H1 (cell line): ENCODE results near the gene MGAT5. TPM values are rescaled to one million over a fixed set of nuclear protein-coding genes. Genes with fewer than 3 reads are reported as not detected.

Experiments
- ASH2L ChIP-seq: fragments of 200-600, 300-600 bp; sonication (generic); IDR thresholded peaks from one replicate; pipeline ENCODE4 v1.7.1; 2017; ENCODE audit warnings: low read length
- ATF2 ChIP-seq: IDR thresholded peaks from 2 replicates; pipeline ENCODE4 v1.6.1; 2012; ENCODE audit warnings: low read length, inconsistent platforms
- BACH1 ChIP-seq: IDR thresholded peaks from 2 replicates; pipeline ENCODE4 v1.6.1; 2012; ENCODE audit warnings: low read length, improper control_type of control experiment
- BRCA1 ChIP-seq: IDR thresholded peaks from 2 replicates; pipeline ENCODE4 v1.6.1; 2012; ENCODE audit warnings: low read depth, low read length, improper control_type of control experiment
- EZH2 ChIP-seq: fragments of 200-600 bp; sonication (generic); IDR thresholded peaks from 2 replicates; pipeline ENCODE4 v1.7.1; 2012; ENCODE audit warnings: low read depth, mild to moderate bottlenecking, moderate library complexity, low read length, inconsistent platforms; ENCODE audit not compliant: severe bottlenecking
- GTF2F1 ChIP-seq: IDR thresholded peaks from 2 replicates; pipeline ENCODE4 v1.6.1; 2012; ENCODE audit warnings: low read depth, low read length, improper control_type of control experiment, borderline replicate concordance
- KDM1A ChIP-seq: fragments of 200-600, 300-600 bp; sonication (generic); IDR thresholded peaks from 2 replicates; pipeline ENCODE4 v1.7.1; 2016; ENCODE audit warnings: mild to moderate bottlenecking, low read length, borderline replicate concordance
- POLR2A ChIP-seq, 2 experiments: IDR thresholded peaks; 1 replicate in 1 of 2; 2 replicates in 1 of 2; pipeline ENCODE4 v1.6.1; 2011; ENCODE audit warnings: low read depth in 2 of 2, low read length in 2 of 2, mild to moderate bottlenecking in 2 of 2; ENCODE audit errors: control extremely low read depth in 1 of 2
- SIN3A ChIP-seq, 2 experiments: IDR thresholded peaks in 1 of 2; conservative IDR thresholded peaks in 1 of 2; 2 replicates each; pipeline ENCODE4 v1.6.1; 2011 to 2012; ENCODE audit warnings: low read length in 2 of 2, improper control_type of control experiment in 1 of 2, low read depth in 1 of 2, mild to moderate bottlenecking in 1 of 2
- polyA plus RNA-seq, 7 experiments: library from polyadenylated mRNA; depleted of rRNA in 3 of 7; stranded (reverse) in 5 of 7; unstranded in 2 of 7; fragments of >200 nt in 5 of 7; fragments of 200-250 nt in 2 of 7; gene quantifications; 1 replicate in 5 of 7; 2 replicates in 1 of 7; 4 replicates in 1 of 7; pipeline versions ENCODE4 v1.2.1 to v1.2.3, GENCODE V29; 2011 to 2013; ENCODE audit warnings: missing spikeins in 2 of 7, mixed read lengths in 2 of 7
- total RNA-seq: library from RNA; stranded (reverse); fragmentation: NEBNext Ultra II Directional; extraction: Animal tissue kit (Norgen Biotek cat#: 25700); gene quantifications from 2 replicates; pipeline ENCODE4 v1.2.1, GENCODE V29; 2021
- TF ChIP-seq, protein P1 (sequence below): fragments of 300-600 bp; sonication (generic); IDR thresholded peaks from 2 replicates; pipeline ENCODE4 v1.7.1; 2012; ENCODE audit warnings: low read length, moderate library complexity, mild to moderate bottlenecking, inconsistent platforms; ENCODE audit not compliant: insufficient replicate concordance

MGAT5 gene
- total and polyA plus RNA-seq, 2 of the 8 experiments (the other 6 are each of a cell fraction or from before 2014, with no cell fraction given): 11.2 to 49.2 TPM

- TF ChIP-seq, protein P1, sequence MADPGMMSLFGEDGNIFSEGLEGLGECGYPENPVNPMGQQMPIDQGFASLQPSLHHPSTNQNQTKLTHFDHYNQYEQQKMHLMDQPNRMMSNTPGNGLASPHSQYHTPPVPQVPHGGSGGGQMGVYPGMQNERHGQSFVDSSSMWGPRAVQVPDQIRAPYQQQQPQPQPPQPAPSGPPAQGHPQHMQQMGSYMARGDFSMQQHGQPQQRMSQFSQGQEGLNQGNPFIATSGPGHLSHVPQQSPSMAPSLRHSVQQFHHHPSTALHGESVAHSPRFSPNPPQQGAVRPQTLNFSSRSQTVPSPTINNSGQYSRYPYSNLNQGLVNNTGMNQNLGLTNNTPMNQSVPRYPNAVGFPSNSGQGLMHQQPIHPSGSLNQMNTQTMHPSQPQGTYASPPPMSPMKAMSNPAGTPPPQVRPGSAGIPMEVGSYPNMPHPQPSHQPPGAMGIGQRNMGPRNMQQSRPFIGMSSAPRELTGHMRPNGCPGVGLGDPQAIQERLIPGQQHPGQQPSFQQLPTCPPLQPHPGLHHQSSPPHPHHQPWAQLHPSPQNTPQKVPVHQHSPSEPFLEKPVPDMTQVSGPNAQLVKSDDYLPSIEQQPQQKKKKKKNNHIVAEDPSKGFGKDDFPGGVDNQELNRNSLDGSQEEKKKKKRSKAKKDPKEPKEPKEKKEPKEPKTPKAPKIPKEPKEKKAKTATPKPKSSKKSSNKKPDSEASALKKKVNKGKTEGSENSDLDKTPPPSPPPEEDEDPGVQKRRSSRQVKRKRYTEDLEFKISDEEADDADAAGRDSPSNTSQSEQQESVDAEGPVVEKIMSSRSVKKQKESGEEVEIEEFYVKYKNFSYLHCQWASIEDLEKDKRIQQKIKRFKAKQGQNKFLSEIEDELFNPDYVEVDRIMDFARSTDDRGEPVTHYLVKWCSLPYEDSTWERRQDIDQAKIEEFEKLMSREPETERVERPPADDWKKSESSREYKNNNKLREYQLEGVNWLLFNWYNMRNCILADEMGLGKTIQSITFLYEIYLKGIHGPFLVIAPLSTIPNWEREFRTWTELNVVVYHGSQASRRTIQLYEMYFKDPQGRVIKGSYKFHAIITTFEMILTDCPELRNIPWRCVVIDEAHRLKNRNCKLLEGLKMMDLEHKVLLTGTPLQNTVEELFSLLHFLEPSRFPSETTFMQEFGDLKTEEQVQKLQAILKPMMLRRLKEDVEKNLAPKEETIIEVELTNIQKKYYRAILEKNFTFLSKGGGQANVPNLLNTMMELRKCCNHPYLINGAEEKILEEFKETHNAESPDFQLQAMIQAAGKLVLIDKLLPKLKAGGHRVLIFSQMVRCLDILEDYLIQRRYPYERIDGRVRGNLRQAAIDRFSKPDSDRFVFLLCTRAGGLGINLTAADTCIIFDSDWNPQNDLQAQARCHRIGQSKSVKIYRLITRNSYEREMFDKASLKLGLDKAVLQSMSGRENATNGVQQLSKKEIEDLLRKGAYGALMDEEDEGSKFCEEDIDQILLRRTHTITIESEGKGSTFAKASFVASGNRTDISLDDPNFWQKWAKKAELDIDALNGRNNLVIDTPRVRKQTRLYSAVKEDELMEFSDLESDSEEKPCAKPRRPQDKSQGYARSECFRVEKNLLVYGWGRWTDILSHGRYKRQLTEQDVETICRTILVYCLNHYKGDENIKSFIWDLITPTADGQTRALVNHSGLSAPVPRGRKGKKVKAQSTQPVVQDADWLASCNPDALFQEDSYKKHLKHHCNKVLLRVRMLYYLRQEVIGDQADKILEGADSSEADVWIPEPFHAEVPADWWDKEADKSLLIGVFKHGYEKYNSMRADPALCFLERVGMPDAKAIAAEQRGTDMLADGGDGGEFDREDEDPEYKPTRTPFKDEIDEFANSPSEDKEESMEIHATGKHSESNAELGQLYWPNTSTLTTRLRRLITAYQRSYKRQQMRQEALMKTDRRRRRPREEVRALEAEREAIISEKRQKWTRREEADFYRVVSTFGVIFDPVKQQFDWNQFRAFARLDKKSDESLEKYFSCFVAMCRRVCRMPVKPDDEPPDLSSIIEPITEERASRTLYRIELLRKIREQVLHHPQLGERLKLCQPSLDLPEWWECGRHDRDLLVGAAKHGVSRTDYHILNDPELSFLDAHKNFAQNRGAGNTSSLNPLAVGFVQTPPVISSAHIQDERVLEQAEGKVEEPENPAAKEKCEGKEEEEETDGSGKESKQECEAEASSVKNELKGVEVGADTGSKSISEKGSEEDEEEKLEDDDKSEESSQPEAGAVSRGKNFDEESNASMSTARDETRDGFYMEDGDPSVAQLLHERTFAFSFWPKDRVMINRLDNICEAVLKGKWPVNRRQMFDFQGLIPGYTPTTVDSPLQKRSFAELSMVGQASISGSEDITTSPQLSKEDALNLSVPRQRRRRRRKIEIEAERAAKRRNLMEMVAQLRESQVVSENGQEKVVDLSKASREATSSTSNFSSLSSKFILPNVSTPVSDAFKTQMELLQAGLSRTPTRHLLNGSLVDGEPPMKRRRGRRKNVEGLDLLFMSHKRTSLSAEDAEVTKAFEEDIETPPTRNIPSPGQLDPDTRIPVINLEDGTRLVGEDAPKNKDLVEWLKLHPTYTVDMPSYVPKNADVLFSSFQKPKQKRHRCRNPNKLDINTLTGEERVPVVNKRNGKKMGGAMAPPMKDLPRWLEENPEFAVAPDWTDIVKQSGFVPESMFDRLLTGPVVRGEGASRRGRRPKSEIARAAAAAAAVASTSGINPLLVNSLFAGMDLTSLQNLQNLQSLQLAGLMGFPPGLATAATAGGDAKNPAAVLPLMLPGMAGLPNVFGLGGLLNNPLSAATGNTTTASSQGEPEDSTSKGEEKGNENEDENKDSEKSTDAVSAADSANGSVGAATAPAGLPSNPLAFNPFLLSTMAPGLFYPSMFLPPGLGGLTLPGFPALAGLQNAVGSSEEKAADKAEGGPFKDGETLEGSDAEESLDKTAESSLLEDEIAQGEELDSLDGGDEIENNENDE: no peak
- TF ChIP-seq BACH1 (no peak), EZH2 (no peak), ASH2L (no peak), SIN3A (conservative IDR thresholded peaks at IDR 0.05 in 1 of 2, IDR thresholded peaks at IDR 0.05 in 1 of 2; ENCODE audit: low read depth in 1 of 2, low read length in 2 of 2) (no peak), GTF2F1 (no peak), ATF2 (no peak), POLR2A (IDR thresholded peaks at IDR 0.05; ENCODE audit: control extremely low read depth in 1 of 2, low read depth in 2 of 2, low read length in 2 of 2) (no peak), KDM1A (no peak), BRCA1 (no peak)
These were observed 92.3 kb downstream of the MGAT5 start (continued) for GRCh38 chr2:134346141-134346540.
